RWPE1 (cell line): ENCODE measurements around the gene STARD13.

Experiments
- CTCF ChIA-PET: fragments of 350-600 bp; sonication (Branson Sonifier 250); formaldehyde crosslinking; extraction: SDS; loops from one replicate; lab custom pipeline; 2021; lab: Yijun Ruan, JAX
- POLR2A ChIA-PET: fragments of 400-600 bp; formaldehyde crosslinking; extraction: SDS; loops from one replicate; lab custom pipeline; 2020; ENCODE audit warnings: antibody characterized with exemption; ENCODE audit not compliant: low non-redundant PET; lab: Yijun Ruan, JAX
- DNase-seq: peaks from one replicate; pipeline ENCODE4 v3.0.0; 2012; ENCODE audit warnings: low spot score
- H3K27ac ChIP-seq: fragments of 450-650 bp; 2 replicates; pipeline ENCODE4 v1.5.1; 2017
- TF ChIP-seq, protein P1 (sequence below): fragments of 450-650 bp; conservative IDR thresholded peaks from 2 replicates; pipeline ENCODE4 v1.5.1; 2017; ENCODE audit warnings: low read depth, mild to moderate bottlenecking

The STARD13 gene

DNA sequence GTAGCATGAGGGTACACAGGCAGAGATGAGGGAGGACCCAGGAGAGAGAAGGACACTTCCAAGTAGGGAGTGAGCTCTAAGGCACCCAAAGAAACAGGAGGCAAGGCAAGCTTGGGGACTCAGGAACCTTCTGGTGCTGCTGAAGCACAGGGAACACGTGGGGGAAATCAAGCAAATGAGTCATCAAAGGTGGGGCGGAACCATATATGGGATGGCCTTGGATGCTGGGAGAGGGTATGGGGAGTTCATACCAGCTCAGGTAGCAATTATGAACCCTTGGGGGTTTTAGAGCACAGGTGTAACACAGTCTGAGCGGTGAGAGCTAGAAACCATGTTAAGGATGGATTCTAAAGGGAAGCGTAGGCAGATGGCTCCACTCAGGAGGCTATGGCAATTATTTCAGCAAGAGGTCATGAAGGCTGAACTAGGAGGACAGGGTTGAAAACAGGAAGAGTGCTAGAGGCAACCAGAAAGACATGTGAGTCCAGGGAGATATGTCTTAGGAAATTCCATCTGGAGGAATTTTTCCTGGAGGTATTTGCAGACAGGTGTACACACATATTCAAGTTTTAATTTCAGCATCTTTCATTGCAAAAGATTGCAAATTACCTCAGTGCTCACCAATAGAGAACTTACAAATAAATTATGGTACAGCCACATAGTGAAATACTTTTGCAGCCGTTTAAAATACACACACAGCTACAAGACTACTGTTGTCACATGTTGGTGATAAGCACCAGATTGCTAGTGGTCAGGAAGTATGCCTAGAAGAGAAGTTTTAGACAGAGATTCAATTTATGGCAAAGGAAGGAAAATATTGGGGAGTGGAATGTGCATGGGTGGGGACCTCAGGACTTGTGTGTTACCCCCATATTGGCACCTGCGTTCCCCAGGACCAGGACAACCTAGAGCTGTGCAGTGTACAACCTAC, 77.0 kb downstream of the STARD13 start:
- TF ChIP-seq, protein P1, sequence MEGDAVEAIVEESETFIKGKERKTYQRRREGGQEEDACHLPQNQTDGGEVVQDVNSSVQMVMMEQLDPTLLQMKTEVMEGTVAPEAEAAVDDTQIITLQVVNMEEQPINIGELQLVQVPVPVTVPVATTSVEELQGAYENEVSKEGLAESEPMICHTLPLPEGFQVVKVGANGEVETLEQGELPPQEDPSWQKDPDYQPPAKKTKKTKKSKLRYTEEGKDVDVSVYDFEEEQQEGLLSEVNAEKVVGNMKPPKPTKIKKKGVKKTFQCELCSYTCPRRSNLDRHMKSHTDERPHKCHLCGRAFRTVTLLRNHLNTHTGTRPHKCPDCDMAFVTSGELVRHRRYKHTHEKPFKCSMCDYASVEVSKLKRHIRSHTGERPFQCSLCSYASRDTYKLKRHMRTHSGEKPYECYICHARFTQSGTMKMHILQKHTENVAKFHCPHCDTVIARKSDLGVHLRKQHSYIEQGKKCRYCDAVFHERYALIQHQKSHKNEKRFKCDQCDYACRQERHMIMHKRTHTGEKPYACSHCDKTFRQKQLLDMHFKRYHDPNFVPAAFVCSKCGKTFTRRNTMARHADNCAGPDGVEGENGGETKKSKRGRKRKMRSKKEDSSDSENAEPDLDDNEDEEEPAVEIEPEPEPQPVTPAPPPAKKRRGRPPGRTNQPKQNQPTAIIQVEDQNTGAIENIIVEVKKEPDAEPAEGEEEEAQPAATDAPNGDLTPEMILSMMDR = no peak
- peak; percentile 34 for DNase-seq
- CTCF ChIA-PET = interaction anchor here (0.6 to 0.7 kb wide), 3 partner anchors 20 to 543 kb away, joined by 3 to 9 read pairs (median 5); no protein-coding TSS in a partner anchor
- H3K27ac ChIP-seq = peak overlapping the region; percentile 62
- POLR2A ChIA-PET = no interaction called here

DNA sequence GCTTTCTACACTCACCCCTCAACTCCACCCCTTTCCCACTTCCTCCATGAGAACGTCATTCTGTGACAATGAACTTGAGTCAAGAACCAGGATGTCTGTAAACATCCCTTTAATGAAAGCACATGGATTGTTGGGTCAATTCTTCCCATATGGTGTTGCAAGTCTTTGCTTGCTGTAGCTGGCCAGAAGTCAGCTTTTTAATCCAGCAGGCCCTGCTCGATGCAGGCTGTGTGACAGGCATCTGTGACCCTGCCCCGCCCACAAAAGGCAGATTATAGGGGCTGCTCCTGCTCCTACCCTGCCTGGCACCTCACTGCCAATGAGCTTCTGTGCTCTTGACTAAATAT, 78.0 kb downstream of the STARD13 start:
- peak; percentile 50 for DNase-seq

DNA sequence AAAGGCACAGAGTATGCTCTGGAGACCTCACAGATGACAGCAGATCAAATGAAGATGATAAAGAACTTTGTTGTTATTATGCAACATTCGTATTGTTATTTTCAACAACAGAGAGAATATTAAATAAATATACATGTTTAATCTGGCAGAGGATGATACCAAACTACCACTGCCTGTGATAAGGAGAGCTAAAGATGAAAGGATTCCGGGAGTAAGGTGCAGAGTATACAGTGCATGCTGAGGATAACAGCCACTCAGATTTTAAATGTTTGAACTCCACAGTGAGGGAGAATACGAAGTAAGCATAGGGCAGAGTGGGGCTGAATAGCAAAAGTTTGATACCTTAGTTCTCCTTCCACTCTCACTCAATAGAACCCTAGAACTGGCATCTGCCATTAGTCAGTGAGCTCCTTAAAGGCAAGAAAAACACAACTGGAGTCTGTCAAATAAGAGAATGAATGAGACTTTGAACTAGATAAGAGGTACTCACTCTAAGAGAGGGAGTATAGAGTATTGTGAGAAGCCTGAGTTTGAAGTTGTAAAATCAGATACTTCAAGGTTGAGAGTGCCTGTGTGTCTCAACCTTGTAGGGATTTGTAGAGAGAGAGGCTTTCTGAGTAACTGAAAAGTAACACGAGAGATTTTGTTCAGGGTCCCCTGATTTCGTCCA, 78.5 kb downstream of the STARD13 start:
- POLR2A ChIA-PET = no interaction called here
- CTCF ChIA-PET = no interaction called here
- TF ChIP-seq, protein P1 = no peak
- peak overlapping the region; percentile 62; the same call in 1 of the 2 replicates for H3K27ac ChIP-seq
- DNase-seq = no peak

More for the DNA sequence above, 78.0 kb downstream of the STARD13 start:
- H3K27ac ChIP-seq = peak overlapping the region; percentile 62
- ChIA-PET CTCF (interaction anchor here (0.7 kb wide), 1 partner anchor 21 kb away, joined by 3 read pairs; no protein-coding TSS in a partner anchor), POLR2A (no interaction called here)
- TF ChIP-seq, protein P1 = no peak

DNA sequence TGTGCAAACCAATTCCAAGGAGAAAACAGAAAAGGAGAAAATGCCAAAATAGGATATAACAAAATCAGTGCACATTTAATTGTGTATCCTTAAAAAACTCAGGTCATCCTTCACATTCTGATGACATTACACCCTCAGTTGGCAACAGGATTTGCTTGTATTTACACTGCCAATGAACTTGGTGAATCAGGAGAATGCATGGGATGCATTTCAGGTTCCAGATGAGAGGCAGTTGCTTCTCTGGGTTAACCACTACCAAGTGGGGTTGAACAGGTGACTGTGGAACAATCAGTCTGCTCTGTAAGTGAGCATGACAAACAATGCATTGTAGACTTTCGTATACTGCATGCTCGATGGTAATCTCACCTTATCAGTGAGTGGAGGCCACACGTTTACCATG, 79.1 kb downstream of the STARD13 start:
- ChIA-PET CTCF (no interaction called here), POLR2A (no interaction called here)
- H3K27ac ChIP-seq = no peak overlapping the region
- no peak for DNase-seq
- TF ChIP-seq, protein P1 = no peak

DNA sequence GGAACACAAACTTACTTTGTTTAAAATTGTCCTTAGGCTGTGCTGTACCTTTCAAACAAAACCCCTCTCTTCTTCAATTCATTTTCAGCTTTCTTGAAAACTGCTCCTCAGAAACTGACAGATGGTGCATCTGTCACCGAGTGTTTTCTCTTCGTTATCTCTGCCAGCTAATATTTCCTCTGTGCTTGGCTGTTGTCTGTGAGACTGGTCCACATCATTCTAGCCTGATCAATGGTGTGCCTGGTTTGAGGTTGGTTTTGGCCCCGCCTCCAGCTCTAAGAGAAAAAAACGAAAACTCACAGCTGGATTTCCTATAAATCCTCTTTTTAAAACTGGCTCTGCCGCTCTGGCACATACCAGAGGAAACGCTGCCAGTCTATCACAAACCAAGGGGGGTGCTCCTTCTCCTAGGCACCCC, 79.7 kb downstream of the STARD13 start:
- TF ChIP-seq, protein P1 = no peak
- DNase-seq = no peak
- H3K27ac ChIP-seq = no peak overlapping the region
- ChIA-PET POLR2A (no interaction called here), CTCF (no interaction called here)

DNA sequence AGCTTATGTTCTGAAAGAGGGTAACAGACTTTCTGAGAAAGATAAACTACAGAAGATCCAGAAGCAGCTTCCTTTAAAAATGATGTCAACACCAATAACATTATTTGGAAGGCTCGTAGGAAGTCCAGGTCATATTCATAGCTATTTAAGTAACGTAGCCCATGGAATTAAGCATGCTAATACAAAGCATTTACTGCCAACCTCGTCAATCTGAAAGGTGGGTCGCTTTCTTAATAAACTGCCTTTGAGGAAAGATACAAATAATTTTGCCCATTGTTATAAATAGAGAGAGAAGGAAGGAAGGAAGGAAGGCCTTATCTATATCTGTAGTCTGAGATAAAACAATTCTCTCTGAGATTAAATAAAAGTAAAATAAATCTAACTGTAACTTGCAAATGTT, 80.3 kb downstream of the STARD13 start:
- no peak for DNase-seq
- POLR2A ChIA-PET = no interaction called here
- CTCF ChIA-PET = no interaction called here
- H3K27ac ChIP-seq = no peak overlapping the region
- TF ChIP-seq, protein P1 = no peak
